GM19452 (cell line): Measurements from ENCODE around the gene NFASC.

Source experiments
- ATAC-seq: cut with Tn5 transposase; IDR thresholded peaks from one replicate; pipeline ENCODE4 v1.9.1; 2021; ENCODE audit not compliant: unreplicated experiment

The NFASC gene

DNA sequence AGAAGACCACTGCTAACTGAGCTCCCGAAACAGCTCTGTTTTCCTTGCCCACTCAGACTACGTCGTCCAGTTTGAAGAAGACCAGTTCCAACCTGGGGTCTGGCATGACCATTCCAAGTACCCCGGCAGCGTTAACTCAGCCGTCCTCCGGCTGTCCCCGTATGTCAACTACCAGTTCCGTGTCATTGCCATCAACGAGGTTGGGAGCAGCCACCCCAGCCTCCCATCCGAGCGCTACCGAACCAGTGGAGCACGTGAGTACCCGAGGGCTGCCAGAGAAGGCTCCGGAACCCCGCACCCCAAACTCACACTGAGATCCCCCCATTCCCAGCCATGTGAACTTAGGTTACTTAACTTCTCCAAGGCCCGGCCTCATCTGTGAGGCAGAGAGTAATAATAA lies 108.6 kb downstream of the NFASC start:
- no peak for ATAC-seq

DNA sequence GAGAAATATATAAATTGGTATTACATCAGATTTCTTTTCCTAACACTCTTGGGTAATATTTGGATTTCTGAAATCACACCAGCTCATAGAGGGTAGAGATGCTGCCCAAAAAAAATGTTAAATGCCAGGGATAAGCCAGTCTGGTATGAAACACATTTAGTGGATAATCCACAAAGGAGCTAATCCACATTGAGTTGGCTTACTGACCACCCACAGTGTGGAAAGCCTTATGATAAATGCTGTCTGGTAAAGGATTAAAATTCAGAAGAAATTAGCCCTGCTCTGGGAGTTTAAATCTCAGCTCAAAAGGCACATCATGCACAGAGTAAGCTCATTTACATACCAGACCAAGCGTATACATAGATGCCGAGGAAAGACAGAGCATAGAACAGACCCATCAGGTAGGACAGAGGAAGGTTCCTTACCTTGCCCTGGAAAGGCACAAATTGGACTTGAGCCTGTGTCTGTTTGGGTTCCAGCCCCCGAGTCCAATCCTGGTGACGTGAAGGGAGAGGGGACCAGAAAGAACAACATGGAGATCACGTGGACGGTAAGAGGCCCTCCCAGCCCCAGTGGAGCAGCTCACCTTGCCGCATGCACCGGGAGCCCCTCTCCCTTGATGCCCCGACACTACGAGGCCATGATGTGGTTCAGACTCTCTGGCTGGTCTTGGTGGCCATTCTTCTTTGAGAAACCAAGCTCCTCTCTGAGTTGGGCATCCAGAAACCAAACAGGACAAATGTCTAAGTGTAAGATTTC lies 109.4 kb downstream of the NFASC start:
- no peak for ATAC-seq

DNA sequence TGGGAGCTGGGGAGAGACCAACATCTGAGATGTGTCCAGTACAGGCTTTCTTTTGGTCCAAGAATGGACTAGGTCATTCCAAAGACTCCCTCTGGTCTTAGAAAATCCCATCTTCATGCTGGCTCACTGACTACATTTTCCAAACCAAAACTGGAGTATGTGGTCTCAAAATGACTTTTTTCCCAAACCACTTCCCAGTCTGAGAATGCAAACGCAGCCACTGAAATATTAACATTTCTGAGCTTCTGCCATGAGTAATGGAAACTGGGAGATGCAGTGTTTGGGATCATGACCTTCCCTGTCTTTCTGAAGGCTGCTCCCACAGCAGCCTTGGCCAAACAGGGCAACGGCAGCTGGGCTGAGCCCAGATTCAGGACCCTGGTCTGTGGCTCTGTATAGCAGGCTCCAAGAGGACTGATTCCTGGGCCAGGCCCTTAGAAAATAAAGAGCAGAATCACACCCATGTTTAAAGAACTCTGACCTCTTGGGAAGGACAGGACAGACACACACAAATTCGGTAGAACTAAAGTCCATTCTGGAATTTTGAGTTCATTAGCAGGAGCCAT lies 110.3 kb downstream of the NFASC start:
- no peak for ATAC-seq

DNA sequence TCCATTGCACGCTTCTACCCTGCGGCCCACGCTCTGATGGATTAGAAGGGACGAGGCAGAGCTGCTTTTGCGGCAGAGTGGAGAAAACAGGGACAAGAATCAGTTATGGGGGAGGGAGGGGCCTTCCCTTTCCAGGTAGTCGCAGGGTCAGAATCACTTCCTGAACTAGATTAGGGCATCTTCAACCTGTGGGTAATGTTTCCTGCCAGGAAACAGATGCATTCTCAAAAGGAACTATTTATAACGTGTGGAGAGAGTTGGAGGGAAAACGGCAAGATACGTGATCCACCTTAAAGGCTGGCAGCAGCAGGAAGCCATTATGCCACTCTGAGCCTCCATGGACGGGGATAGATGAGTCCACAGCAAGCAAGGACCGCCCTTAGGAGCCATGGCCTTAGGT lies 112.5 kb downstream of the NFASC start:
- ATAC-seq, result no peak

DNA sequence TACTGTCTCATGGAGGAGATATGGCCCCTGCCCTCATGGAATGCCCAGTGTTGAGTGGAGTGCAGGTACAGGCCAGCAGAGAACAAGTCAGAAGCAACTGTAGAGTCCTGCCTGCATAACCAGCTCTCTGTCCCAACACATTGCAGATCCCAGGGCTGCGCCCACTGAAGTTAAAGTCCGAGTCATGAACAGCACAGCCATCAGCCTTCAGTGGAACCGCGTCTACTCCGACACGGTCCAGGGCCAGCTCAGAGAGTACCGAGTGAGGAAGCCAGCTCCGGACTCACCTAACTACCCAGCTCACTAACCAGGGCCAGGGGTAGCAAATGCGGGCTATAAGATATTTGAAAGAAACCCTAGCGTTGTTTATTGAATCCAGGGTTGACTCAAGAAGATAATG lies 113.2 kb downstream of the NFASC start:
- ATAC-seq, result no peak

DNA sequence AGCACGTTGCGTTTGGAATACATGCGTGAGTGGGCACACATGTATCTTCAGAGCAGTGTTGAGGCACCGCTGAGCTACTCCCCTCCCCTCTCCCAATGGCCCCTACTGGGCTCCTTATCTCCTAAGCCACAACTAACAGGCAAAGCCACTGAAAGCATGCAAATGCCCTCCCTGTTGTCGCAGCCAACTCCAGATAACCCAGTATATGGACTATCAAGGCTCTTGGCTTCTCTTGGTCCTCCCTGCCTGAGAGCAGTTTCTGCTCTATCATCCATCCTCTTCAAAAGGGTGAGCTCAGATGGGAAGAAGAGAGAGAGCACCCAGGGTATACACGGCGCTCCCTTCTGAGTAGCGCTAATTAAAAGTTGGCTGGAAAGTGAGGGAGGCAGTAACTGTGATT lies 113.8 kb downstream of the NFASC start:
- no peak for ATAC-seq

DNA sequence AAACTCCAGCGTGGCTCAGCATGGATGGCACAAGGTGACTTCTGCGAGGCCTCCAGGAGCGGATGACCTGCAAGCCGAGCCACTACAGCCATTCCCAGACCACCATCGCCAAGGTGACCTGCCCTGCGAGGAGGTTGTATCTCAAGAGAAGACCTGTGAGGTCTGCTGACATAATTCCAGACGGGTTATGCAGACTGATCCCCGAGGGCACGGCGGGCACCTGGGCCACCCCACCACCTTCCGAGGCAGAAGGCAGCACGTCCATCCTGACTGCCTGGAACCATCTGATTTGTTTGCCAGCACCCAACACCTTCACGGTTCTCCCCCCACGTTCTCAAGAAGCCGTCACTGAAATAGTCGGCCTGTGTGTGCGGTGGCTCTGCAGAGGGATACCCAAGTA lies 115.5 kb downstream of the NFASC start:
- no peak for ATAC-seq

DNA sequence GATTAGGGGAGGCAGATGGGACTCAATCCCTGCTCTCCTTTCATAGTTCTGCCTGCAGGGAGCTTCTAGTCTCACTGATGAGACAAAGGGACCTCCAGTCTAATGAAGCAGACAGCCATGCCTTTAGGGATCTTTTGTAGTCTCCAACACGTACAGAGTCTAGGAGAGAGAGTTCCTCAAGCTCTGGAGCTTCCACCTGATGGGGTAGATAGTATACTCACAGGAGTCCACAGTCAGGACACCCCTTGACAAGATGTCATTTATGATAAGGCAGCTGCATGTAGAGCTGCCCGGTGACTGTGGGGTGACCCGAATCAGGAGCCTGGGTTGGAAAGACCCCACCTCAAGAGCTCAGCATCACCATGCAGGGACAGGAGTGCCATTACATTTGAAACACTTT lies 117.0 kb downstream of the NFASC start:
- ATAC-seq, result no peak

DNA sequence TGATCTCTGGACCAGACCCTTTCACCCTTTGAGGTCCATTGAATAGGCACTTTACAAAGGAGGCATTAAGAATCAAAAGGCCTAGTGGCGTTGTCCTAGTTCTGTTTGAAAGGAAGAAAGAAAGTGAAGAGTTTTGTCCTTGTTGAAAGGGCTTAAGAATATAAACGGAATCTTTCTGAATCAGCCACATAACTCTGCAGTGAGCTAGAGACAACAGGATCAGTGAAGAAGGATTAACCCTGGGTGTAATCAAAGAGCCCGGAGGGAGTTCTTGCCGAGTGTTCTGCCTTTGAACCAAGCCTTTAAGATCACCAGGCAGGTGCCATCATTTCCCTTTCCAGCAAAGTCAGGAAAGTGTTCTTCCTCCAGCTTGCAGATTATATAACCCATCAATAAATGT lies 117.5 kb downstream of the NFASC start:
- no peak for ATAC-seq

DNA sequence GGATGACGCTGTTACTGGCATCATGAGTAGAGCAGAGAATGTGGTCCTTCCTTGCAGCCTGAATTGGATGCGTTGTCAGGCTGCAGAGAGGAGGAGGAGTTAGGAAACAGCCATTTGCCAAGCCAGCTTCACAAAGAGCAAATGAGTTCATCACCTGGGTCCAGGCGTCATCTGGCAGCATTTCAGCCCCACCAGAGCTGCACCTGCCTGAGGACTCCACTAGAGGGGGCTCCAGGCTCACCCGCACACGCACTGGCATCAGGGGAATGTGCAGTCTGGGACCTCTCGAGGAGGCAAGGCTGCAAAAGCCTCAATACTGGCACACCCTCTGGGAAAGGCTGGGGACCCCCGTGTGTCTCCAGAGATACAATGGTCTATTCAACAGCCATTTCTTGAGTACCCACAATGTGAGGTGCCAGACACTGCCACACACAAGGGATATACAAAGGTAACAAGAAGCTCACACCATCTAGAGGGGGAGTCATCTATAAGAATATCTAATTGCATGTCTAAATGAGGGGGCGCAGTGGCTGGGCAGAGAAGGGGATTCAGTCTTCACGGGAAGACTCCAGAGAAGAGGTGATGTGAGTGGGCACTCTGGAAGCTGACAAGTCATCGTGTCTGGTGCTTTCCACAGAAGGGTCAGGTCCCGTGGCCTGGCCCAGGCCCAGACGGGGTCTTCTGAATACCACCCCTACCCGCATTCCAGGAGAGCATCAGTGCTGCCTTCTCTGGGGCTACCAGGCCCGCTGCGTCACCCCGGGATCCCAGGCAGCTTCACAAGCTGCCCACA lies 118.8 kb downstream of the NFASC start:
- no peak for ATAC-seq

DNA sequence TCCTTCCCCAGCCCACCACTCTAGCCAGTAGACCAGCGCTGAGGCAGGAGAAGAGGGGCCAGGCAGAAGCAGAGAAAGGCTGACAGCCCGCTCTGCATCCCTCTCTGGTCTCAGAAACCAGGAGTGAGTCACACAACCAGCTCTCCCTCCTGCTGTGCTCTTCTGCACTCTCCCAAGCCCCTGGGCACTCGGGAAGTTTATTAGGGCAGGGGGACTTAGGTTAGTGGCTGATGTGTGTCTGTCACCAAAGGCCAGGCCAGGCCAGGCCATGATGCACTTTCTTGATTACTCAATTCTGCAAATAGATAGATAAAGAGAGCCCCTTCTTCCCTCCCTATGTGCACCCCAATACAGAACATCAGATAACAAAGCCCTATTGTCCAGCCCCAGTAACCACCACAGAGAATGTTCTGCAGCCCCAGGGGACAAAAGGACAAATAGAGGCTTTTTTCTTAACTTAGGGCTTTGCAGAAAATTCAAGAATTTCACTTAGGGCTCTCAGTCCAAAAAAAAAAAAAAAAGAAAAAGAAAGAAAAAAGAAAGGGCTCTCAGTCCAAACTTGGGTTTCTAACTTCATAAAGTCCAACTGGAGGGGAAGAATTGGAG lies 119.5 kb downstream of the NFASC start:
- ATAC-seq, result no peak

DNA sequence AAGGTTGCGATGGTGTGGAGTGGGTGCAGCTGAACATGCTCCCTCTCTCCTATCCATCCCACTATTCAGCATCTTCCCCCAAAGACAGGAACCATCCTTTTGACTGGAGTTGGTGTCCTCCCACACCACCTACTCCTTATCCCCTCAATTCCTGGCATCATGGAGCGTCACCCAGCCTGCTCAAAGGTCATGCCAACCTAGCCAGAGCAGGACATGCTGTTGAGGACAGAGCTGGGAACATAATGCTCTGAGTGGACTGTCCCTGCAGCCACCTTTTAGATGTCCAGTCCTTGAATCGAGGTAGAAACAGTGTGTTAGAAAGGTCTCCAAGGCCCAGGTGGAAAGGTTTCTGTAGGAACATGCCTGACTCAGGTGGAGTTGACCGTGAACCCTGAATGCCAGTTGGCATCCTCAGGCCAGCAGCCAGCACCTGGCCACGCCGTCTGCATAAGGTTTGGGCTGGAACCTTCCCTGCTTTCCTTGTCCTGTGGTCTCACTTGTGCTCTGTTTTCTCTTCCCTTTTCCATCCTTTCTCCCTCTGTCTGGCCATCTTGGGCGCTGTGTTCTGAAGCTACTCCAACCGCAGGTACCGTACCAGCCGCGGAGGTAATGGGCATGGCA lies 120.2 kb downstream of the NFASC start:
- no peak for ATAC-seq

DNA sequence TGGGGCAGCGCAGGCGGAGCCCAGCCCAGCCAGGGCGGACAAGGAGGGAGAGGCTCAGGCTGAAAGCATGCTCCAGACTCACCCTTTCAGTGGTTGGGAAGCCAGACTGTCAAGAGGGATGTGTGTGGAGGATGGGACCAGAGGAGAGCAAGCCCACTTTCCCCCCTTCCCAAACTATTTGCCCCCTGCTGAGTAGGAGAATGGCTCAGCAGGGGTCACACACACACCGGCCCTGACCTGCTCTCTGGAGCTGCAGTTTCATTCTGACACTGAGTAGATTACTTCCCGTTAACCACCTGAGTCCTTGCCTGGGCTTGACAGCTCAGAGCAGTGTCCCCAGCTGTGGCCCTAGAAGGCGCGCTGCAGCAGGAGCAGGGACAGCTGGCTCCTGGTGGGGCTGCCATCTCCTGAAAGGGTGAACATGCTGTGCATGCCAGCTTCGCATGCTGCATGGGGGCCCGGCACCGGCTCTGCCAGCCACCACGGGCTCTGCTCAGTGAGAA lies 120.7 kb downstream of the NFASC start:
- ATAC-seq, result no peak

DNA sequence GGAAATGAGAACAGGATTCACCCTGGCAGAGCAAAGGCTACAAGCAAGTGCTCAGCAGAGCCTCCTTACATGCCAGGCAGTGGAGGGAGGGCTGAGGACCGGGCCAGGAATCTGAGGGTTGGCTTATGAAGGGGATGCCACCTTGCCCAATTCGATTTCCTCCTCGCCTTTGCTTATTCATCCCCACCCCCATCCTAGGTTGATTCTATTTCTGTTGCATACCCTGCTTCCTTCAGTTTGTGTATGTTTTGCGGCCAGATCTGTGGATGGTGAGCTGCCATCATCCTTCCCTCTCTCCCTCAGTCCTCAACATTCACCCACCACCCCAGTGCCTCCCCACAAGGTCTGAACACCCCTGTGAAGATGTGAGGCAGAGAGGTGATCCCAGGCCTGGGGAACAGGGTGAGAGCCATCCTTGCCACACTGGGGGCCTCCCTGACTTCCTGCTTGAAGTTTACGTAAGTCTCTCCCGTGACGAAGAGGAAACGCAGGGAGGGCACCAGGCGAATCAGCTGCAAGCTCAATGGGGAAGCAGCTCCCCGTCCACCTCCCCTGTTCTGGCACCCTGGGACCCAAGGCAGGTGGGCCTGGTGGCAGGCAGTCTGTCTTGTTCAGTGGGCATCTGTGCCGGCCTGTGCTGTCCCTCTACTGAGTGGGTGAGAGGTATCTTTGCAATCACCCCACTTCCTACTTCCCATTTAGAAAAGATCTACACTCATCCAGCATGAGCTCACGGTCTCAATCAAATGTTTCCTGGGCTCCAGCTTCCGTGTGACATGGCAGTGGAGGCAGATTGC lies 121.7 kb downstream of the NFASC start:
- no peak for ATAC-seq

DNA sequence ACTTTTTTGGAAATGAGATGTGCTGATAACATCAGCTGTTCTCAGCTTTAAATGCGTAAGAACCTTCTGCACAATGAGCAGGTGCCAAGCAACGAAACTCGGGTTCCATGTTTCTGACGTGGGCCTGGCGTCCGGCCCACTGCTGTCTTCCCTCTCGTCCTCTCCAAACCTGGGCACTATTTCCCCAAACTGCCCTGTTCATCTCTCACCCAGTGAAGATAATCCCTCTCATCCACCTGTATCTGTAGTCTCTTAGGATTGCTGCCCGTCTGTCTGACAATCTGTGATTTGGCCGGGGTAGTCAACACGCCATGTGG lies 122.3 kb downstream of the NFASC start:
- no peak for ATAC-seq

DNA sequence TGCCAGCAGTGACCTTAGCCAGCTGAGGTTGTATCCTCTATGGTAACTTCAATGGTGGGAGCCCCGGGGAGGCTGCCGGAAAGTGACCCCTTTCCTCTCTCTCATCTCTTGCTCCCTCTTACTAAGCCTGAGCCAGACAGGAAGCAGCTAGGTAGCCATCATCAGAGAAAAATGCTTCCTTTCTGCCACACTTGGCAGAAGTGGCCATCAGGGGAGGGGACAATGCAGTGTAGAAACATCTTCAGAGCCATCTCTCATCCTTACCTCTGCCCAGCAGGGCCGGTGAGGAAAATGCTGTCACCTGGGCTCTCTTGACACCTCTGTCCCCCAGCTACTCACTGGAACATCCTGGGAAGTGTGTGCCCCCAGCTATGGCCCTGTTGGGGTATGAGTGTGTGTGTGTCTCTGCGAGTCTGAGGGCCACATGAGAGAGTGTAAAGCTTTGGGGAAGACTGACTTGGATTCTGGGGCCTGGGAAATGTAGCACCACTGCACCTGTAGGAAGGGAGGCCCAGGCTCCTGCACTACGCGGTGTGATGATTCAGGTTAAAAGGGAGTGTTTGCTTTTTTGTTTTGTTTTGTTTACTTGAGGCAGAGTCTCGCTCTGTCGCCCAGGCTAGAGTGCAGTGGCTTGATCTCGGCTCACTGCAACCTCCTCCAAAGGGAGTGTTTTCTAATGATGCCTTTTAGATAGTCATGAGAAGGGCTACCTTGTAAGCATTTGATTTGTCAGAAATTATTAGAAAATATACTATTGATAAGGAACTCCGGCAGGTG lies 123.6 kb downstream of the NFASC start:
- no peak for ATAC-seq

DNA sequence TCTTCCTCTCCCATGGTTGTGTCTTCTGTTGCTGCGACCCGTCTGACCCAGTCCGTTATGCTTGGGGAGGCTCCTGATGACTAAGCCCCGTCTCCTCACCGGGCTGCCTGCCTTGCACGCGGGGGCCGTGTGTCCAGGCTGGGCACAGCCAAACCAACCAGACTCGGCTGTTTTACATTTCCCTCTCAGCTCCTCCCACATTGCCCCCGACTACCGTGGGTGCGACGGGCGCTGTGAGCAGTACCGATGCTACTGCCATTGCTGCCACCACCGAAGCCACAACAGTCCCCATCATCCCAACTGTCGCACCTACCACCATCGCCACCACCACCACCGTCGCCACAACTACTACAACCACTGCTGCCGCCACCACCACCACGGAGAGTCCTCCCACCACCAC lies 126.3 kb downstream of the NFASC start:
- ATAC-seq, result no peak

DNA sequence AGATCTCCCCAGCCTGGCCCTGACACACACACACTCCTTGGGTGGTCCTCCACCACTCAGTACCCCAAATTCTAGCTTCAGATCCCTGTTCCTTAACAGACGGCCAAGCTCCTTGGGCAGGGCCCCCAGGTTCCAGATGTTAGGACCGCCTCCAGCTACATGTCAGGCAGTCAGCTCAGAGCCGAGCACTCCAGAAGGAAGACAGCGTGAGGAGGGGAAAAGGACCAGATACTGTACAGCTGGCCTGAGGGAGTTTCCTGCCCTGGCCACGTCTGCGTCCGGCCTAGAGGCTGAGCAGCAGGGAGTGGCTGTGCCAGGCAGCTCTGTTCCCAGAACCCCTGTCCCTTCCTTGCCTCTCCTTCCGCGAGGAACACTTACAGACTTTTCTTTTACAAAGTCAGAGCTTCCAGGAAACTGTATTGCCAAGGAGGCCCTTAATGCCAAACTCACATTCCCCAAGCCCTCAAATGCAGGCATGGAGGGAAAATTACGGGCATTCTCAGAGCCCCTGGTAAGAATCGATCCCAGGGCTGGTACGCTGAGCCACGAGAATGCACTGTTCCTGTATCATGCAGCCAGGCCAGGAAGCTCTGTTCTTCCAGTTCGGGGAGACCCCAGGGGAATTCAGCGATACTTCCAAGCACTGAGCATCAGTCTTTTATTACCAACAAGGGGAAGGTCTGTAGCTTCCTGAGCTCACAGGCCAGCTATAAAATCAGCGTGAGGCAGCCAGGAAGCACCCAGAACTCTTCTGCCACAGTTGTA lies 127.1 kb downstream of the NFASC start:
- ATAC-seq, result no peak

DNA sequence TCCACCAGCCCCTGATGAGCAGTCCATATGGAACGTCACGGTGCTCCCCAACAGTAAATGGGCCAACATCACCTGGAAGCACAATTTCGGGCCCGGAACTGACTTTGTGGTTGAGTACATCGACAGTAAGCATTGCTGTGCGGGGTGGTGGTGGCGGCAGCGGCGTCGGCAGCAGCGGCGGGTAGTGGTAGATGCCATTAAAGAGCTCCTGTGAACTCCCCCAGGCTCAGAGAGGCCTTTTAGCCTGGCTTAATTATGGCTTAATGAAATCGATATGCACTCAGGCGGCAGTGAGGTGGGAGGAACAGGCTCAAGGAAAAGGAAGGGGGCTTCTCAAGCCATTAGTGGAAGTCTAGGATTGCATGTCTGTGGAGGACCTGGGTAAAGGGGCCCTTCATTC lies 130.5 kb downstream of the NFASC start:
- no peak for ATAC-seq
